Keratinocyte (primary cell): ENCODE data around the gene TTN. TPM values are rescaled to one million over a fixed set of nuclear protein-coding genes. Genes with fewer than 3 reads are reported as not detected.

ENCODE experiments used
- DNase-seq: peaks from one replicate; pipeline ENCODE4 v3.0.0-alpha.2; 2011; ENCODE audit warnings: low read depth, missing footprints, low spot score
- FAIRE-seq: peaks from 2 replicates; lab custom pipeline; 2011; peaks lifted over from hg19 to GRCh38; lab: Jason Lieb, UNC
- H2AFZ ChIP-seq: 2 replicates; pipeline ENCODE4 v1.6.0; 2012; ENCODE audit warnings: low read length, control low read depth, inconsistent platforms; ENCODE audit not compliant: control insufficient read depth
- H3K27ac ChIP-seq: 2 replicates; pipeline ENCODE4 v1.5.1; 2011; ENCODE audit warnings: low read length; ENCODE audit not compliant: control insufficient read depth, insufficient read depth
- H3K27me3 ChIP-seq: 3 replicates; pipeline ENCODE4 v1.6.0; 2011; ENCODE audit warnings: low read length; ENCODE audit not compliant: control insufficient read depth, insufficient read depth; ENCODE audit errors: extremely low read depth
- H3K36me3 ChIP-seq, 2 experiments: 2 replicates in 1 of 2; 3 replicates in 1 of 2; pipeline ENCODE4 v1.5.1; 2011; ENCODE audit warnings: low read length in 2 of 2, mild to moderate bottlenecking in 1 of 2; ENCODE audit not compliant: control insufficient read depth in 2 of 2, insufficient read depth in 2 of 2; ENCODE audit errors: extremely low read depth in 1 of 2
- H3K4me1 ChIP-seq: 3 replicates; pipeline ENCODE4 v1.5.1; 2011; ENCODE audit warnings: low read length; ENCODE audit not compliant: control insufficient read depth, insufficient read depth; ENCODE audit errors: extremely low read depth
- H3K4me2 ChIP-seq: 3 replicates; pipeline ENCODE4 v1.6.0; 2011; ENCODE audit warnings: low read depth, low read length; ENCODE audit not compliant: control insufficient read depth, insufficient read depth; ENCODE audit errors: extremely low read depth
- H3K4me3 ChIP-seq, 3 experiments: fragments of 200-600 bp in 1 of 3; sonication (generic) in 1 of 3; 2 replicates in 2 of 3; 3 replicates in 1 of 3; pipeline ENCODE4 v1.5.1; 2011 to 2016; ENCODE audit warnings: low read length in 3 of 3, mild to moderate bottlenecking in 3 of 3, control low read depth in 2 of 3, inconsistent platforms in 1 of 3, low read depth in 1 of 3, mixed read lengths in 1 of 3, mixed run types in 1 of 3, moderate library complexity in 1 of 3; ENCODE audit not compliant: control insufficient read depth in 2 of 3, insufficient read depth in 2 of 3; ENCODE audit errors: extremely low read depth in 1 of 3
- H3K79me2 ChIP-seq: 2 replicates; pipeline ENCODE4 v1.6.0; 2012; ENCODE audit warnings: low read length; ENCODE audit not compliant: control insufficient read depth, insufficient read depth
- H3K9ac ChIP-seq: 3 replicates; pipeline ENCODE4 v1.6.0; 2011; ENCODE audit warnings: low read length; ENCODE audit not compliant: control insufficient read depth, insufficient read depth; ENCODE audit errors: extremely low read depth
- H3K9me1 ChIP-seq: 3 replicates; pipeline ENCODE4 v1.6.0; 2011; ENCODE audit warnings: low read length; ENCODE audit not compliant: control insufficient read depth, insufficient read depth; ENCODE audit errors: extremely low read depth
- H3K9me3 ChIP-seq: 2 replicates; pipeline ENCODE4 v1.5.1; 2012; ENCODE audit warnings: low read depth, low read length; ENCODE audit not compliant: control insufficient read depth
- H4K20me1 ChIP-seq: 3 replicates; pipeline ENCODE4 v1.6.0; 2011; ENCODE audit warnings: low read length; ENCODE audit not compliant: control insufficient read depth, insufficient read depth; ENCODE audit errors: extremely low read depth
- CTCF ChIP-seq, 3 experiments: IDR thresholded peaks in 1 of 3; conservative IDR thresholded peaks in 1 of 3; optimal IDR thresholded peaks in 1 of 3; 2 replicates in 2 of 3; 3 replicates in 1 of 3; pipeline versions ENCODE3 to v1.5.1; 2011; ENCODE audit warnings: low read length in 3 of 3, mild to moderate bottlenecking in 3 of 3, moderate library complexity in 2 of 3, control low read depth in 1 of 3, inconsistent platforms in 1 of 3; ENCODE audit not compliant: insufficient read depth in 2 of 3; ENCODE audit errors: extremely low read depth in 1 of 3
- EZH2 ChIP-seq: IDR thresholded peaks from one replicate; pipeline ENCODE4 v1.6.1; 2012; ENCODE audit warnings: inconsistent platforms, mild to moderate bottlenecking, low read length, moderate library complexity
- dilution Hi-C: fragments of 300-500 bp; cut with MboI; formaldehyde crosslinking; loops from one replicate; pipeline ENCODE4 v1.7.0; 2020; ENCODE audit warnings: low sequenced_read_pairs; ENCODE audit not compliant: extremely low pct_ligation_motif_present
- polyA plus RNA-seq, 5 experiments: library from polyadenylated mRNA; depleted of rRNA in 3 of 5; stranded (reverse) in 3 of 5; stranded (forward) in 1 of 5; unstranded in 1 of 5; fragments of >200 nt; gene quantifications; 1 replicate in 1 of 5; 2 replicates in 3 of 5; 3 replicates in 1 of 5; pipeline versions ENCODE4 v1.2.1 to v1.2.3, GENCODE V29; 2011 to 2012; ENCODE audit warnings: missing spikeins in 2 of 5, low read depth in 1 of 5, low replicate concordance in 1 of 5

TTN gene
- polyA plus RNA-seq, 1 donor (not counting 4 experiments of a cell fraction or from before 2014, with no cell fraction given) = 0.01 TPM

- no peaks in the 10 kb centered on the region for H3K4me1 ChIP-seq
- no peak overlapping the region for H3K9ac ChIP-seq
- H3K4me3 ChIP-seq = no peak overlapping the region
- no peak overlapping the region for H2AFZ ChIP-seq
- TF ChIP-seq CTCF (optimal IDR thresholded peaks at IDR 0.05 in 1 of 3, IDR thresholded peaks at IDR 0.05 in 1 of 3, conservative IDR thresholded peaks at IDR 0.05 in 1 of 3; ENCODE audit: extremely low read depth in 1 of 3, insufficient read depth in 2 of 3, low read length in 3 of 3) = no peak
- no peak overlapping the region for H3K4me2 ChIP-seq
- no peak overlapping the region for H3K27ac ChIP-seq
- H4K20me1 ChIP-seq = no peaks in the 10 kb centered on the region
- H3K79me2 ChIP-seq = no peaks in the 10 kb centered on the region
- FAIRE-seq (no peak), DNase-seq (no peak)
- no peaks in the 10 kb centered on the region for H3K9me1 ChIP-seq
- no peaks in the 10 kb centered on the region for H3K27me3 ChIP-seq
- no peaks in the 10 kb centered on the region for H3K9me3 ChIP-seq
- H3K36me3 ChIP-seq = no peaks in the 10 kb centered on the region
- dilution Hi-C loops = no loop called here
These were observed 179.8 kb downstream of the TTN start for GRCh38 chr2:178627401-178627800.

GRCh38 chr2:178615969-178616368 is 191.3 kb downstream of the TTN start:
- no peak for TF ChIP-seq CTCF (optimal IDR thresholded peaks at IDR 0.05 in 1 of 3, IDR thresholded peaks at IDR 0.05 in 1 of 3, conservative IDR thresholded peaks at IDR 0.05 in 1 of 3; ENCODE audit: extremely low read depth in 1 of 3, insufficient read depth in 2 of 3, low read length in 3 of 3)
- no peak for TF ChIP-seq EZH2
- dilution Hi-C loops = no loop called here
- Histone ChIP-seq H3K4me2 (no peak overlapping the region), H3K79me2 (no peaks in the 10 kb centered on the region), H2AFZ (no peak overlapping the region), H3K27ac (no peak overlapping the region), H3K4me3 (no peak overlapping the region), H3K27me3 (no peaks in the 10 kb centered on the region), H3K4me1 (no peaks in the 10 kb centered on the region), H3K9me3 (no peaks in the 10 kb centered on the region), H3K9me1 (no peaks in the 10 kb centered on the region), H3K36me3 (no peaks in the 10 kb centered on the region), H4K20me1 (no peaks in the 10 kb centered on the region), H3K9ac (no peak overlapping the region)
- DNase-seq (no peak), FAIRE-seq (no peak)
